H1 (cell line): ENCODE data around the gene LRRC41. TPM values are rescaled to one million over a fixed set of nuclear protein-coding genes. Genes with fewer than 3 reads are reported as not detected.

Experiments used
- CTCF ChIA-PET: fragments of 300-600 bp; sonication (Branson Sonifier 250); formaldehyde crosslinking; loops from one replicate; lab custom pipeline; 2021; ENCODE audit not compliant: partially characterized antibody; lab: Charles Lee
- POLR2A ChIA-PET: fragments of 300-600 bp; sonication (Branson Sonifier 250); formaldehyde crosslinking; loops from one replicate; lab custom pipeline; 2021; ENCODE audit warnings: inconsistent platforms; ENCODE audit not compliant: partially characterized antibody; lab: Charles Lee
- DNase-seq, 2 experiments: peaks; one replicate each; pipeline versions ENCODE4 v3.0.0 to v3.0.0-alpha.2; 2010 to 2022; ENCODE audit warnings: low spot score in 2 of 2, low read depth in 1 of 2, mixed read lengths in 1 of 2
- FAIRE-seq: peaks from 2 replicates; lab custom pipeline; 2011; peaks lifted over from hg19 to GRCh38; lab: Jason Lieb, UNC
- H2AFZ ChIP-seq: 2 replicates; pipeline ENCODE4 v1.8.1; 2012; ENCODE audit warnings: low read length, inconsistent platforms
- H2AK5ac ChIP-seq: 2 replicates; pipeline ENCODE4 v1.6.1; 2013; ENCODE audit warnings: low read depth, low read length
- H2BK120ac ChIP-seq: replicated peaks from 2 replicates; pipeline ENCODE3; 2013; ENCODE audit warnings: low read depth, low read length, inconsistent platforms
- H2BK12ac ChIP-seq: 2 replicates; pipeline ENCODE4 v1.6.1; 2013; ENCODE audit warnings: low read depth, low read length
- H2BK15ac ChIP-seq: 2 replicates; pipeline ENCODE4 v1.6.1; 2013; ENCODE audit warnings: low read length
- H2BK20ac ChIP-seq: 2 replicates; pipeline ENCODE4 v1.6.1; 2013; ENCODE audit warnings: low read length
- H2BK5ac ChIP-seq: 2 replicates; pipeline ENCODE4 v1.6.1; 2013; ENCODE audit warnings: low read depth, low read length
- H3K14ac ChIP-seq: 2 replicates; pipeline ENCODE4 v1.6.1; 2013; ENCODE audit warnings: inconsistent platforms; ENCODE audit not compliant: insufficient read length
- H3K18ac ChIP-seq: 2 replicates; pipeline ENCODE4 v1.6.1; 2013; ENCODE audit warnings: low read length; ENCODE audit errors: extremely low read depth
- H3K23ac ChIP-seq: 2 replicates; pipeline ENCODE4 v1.6.1; 2013; ENCODE audit warnings: inconsistent platforms; ENCODE audit not compliant: insufficient read length
- H3K23me2 ChIP-seq: 2 replicates; pipeline ENCODE4 v1.6.1; 2013; ENCODE audit warnings: low read depth, low read length
- H3K27ac ChIP-seq: 2 replicates; pipeline ENCODE4 v1.6.1; 2011; ENCODE audit warnings: low read depth, low read length, inconsistent platforms
- H3K27me3 ChIP-seq, 4 experiments: replicated peaks in 1 of 4; 1 replicate in 1 of 4; 2 replicates in 3 of 4; pipeline versions ENCODE4 v1.6.1 to v1.8.1; 2011 to 2013; ENCODE audit warnings: low read length in 3 of 4, mild to moderate bottlenecking in 3 of 4, inconsistent platforms in 2 of 4, mixed read lengths in 2 of 4, moderate library complexity in 1 of 4; ENCODE audit not compliant: control insufficient read depth in 3 of 4, insufficient read depth in 3 of 4; ENCODE audit errors: extremely low read depth in 1 of 4
- H3K36me3 ChIP-seq, 4 experiments: 2 replicates each; pipeline versions ENCODE4 v1.6.1 to v1.8.1; 2011 to 2013; ENCODE audit warnings: mild to moderate bottlenecking in 4 of 4, low read length in 3 of 4, moderate library complexity in 2 of 4, control low read depth in 1 of 4, inconsistent platforms in 1 of 4; ENCODE audit not compliant: insufficient read depth in 4 of 4, control insufficient read depth in 2 of 4
- H3K4ac ChIP-seq: replicated peaks from 2 replicates; pipeline ENCODE3; 2013; ENCODE audit warnings: low read length, low read depth, mixed read lengths, inconsistent platforms; ENCODE audit not compliant: insufficient read length
- H3K4me1 ChIP-seq, 4 experiments: replicated peaks in 1 of 4; 1 replicate in 1 of 4; 2 replicates in 3 of 4; pipeline versions ENCODE4 v1.6.1 to v1.8.1; 2011 to 2013; ENCODE audit warnings: low read length in 3 of 4, inconsistent platforms in 2 of 4, mixed read lengths in 1 of 4; ENCODE audit not compliant: insufficient read depth in 4 of 4, control insufficient read depth in 3 of 4
- H3K4me2 ChIP-seq, 2 experiments: 2 replicates each; pipeline versions ENCODE4 v1.6.1 to v1.8.1; 2011 to 2013; ENCODE audit warnings: low read depth in 2 of 2, low read length in 2 of 2, control low read depth in 1 of 2, inconsistent platforms in 1 of 2, mild to moderate bottlenecking in 1 of 2; ENCODE audit not compliant: insufficient read depth in 1 of 2
- H3K4me3 ChIP-seq, 4 experiments: fragments of 200-600, 300-600 bp in 1 of 4; sonication (generic), shearing (Covaris generic), sonication (Bioruptor Twin) in 1 of 4; 2 replicates each; pipeline versions ENCODE4 v1.5.1 to v1.8.1; 2011 to 2016; ENCODE audit warnings: low read length in 4 of 4, low read depth in 3 of 4, control low read depth in 2 of 4, inconsistent platforms in 2 of 4, mild to moderate bottlenecking in 2 of 4, mixed read lengths in 1 of 4, moderate library complexity in 1 of 4; ENCODE audit not compliant: insufficient read depth in 2 of 4; ENCODE audit errors: extremely low read depth in 1 of 4
- H3K56ac ChIP-seq: replicated peaks from 2 replicates; pipeline ENCODE3; 2013; ENCODE audit warnings: low read depth, mild to moderate bottlenecking, mixed read lengths, low read length, inconsistent platforms; ENCODE audit not compliant: insufficient read length
- H3K79me1 ChIP-seq: 2 replicates; pipeline ENCODE4 v1.6.1; 2013; ENCODE audit warnings: low read depth, low read length, control low read depth
- H3K79me2 ChIP-seq, 2 experiments: 2 replicates each; pipeline versions ENCODE4 v1.6.1 to v1.8.1; 2012 to 2013; ENCODE audit warnings: low read length in 2 of 2, mild to moderate bottlenecking in 2 of 2, inconsistent platforms in 1 of 2; ENCODE audit not compliant: insufficient read depth in 2 of 2, control insufficient read depth in 1 of 2
- H3K9ac ChIP-seq, 4 experiments: replicated peaks in 1 of 4; 1 replicate in 1 of 4; 2 replicates in 3 of 4; pipeline versions ENCODE4 v1.6.1 to v1.8.1; 2011 to 2013; ENCODE audit warnings: low read depth in 3 of 4, low read length in 3 of 4, control low read depth in 2 of 4, mild to moderate bottlenecking in 2 of 4, moderate library complexity in 2 of 4, inconsistent platforms in 1 of 4; ENCODE audit errors: extremely low read depth in 1 of 4
- H3K9me3 ChIP-seq, 2 experiments: 2 replicates each; pipeline versions ENCODE4 v1.6.1 to v1.8.1; 2012 to 2013; ENCODE audit warnings: mild to moderate bottlenecking in 2 of 2, moderate library complexity in 2 of 2, control low read depth in 1 of 2, inconsistent platforms in 1 of 2, low read depth in 1 of 2, low read length in 1 of 2, mixed read lengths in 1 of 2; ENCODE audit not compliant: insufficient read depth in 2 of 2
- H4K20me1 ChIP-seq, 2 experiments: replicated peaks in 1 of 2; 2 replicates each; pipeline versions ENCODE3 to v1.8.1; 2011 to 2013; ENCODE audit warnings: inconsistent platforms in 2 of 2, low read length in 2 of 2, mild to moderate bottlenecking in 1 of 2; ENCODE audit not compliant: insufficient read depth in 2 of 2, control insufficient read depth in 1 of 2
- H4K5ac ChIP-seq: 2 replicates; pipeline ENCODE4 v1.6.1; 2013; ENCODE audit warnings: low read length, low read depth, mixed read lengths, inconsistent platforms; ENCODE audit not compliant: insufficient read length
- H4K8ac ChIP-seq: 2 replicates; pipeline ENCODE4 v1.8.0; 2013; ENCODE audit warnings: mild to moderate bottlenecking, moderate library complexity, low read length, inconsistent platforms; ENCODE audit not compliant: insufficient read depth; ENCODE audit errors: extremely low read depth
- H4K91ac ChIP-seq: replicated peaks from 2 replicates; pipeline ENCODE3; 2013; ENCODE audit warnings: low read length, mixed read lengths, inconsistent platforms; ENCODE audit not compliant: insufficient read length
- CHD2 ChIP-seq: IDR thresholded peaks from 2 replicates; pipeline ENCODE4 v1.6.1; 2012; ENCODE audit warnings: low read length, improper control_type of control experiment
- EZH2 ChIP-seq: fragments of 200-600 bp; sonication (generic); IDR thresholded peaks from 2 replicates; pipeline ENCODE4 v1.7.1; 2012; ENCODE audit warnings: low read depth, mild to moderate bottlenecking, moderate library complexity, low read length, inconsistent platforms; ENCODE audit not compliant: severe bottlenecking
- GABPA ChIP-seq: IDR thresholded peaks from 2 replicates; pipeline ENCODE4 v1.6.1; 2011; ENCODE audit warnings: mild to moderate bottlenecking, low read length, moderate library complexity, borderline replicate concordance; ENCODE audit not compliant: insufficient read depth
- KDM5A ChIP-seq: fragments of 200-600 bp; IDR thresholded peaks from 2 replicates; pipeline ENCODE4 v1.7.1; 2012; ENCODE audit warnings: mild to moderate bottlenecking, low read length, inconsistent platforms, mixed read lengths
- POLR2AphosphoS5 ChIP-seq: IDR thresholded peaks from 2 replicates; pipeline ENCODE4 v1.6.1; 2011; ENCODE audit warnings: low read depth, low read length
- RBBP5 ChIP-seq: IDR thresholded peaks from 2 replicates; pipeline ENCODE4 v1.7.1; 2012; ENCODE audit warnings: low read depth, mild to moderate bottlenecking, inconsistent platforms, low read length, moderate library complexity, borderline replicate concordance
- RFX5 ChIP-seq: IDR thresholded peaks from 2 replicates; pipeline ENCODE4 v1.6.1; 2011; ENCODE audit warnings: low read depth, low read length, improper control_type of control experiment, borderline replicate concordance
- RXRA ChIP-seq: IDR thresholded peaks from 2 replicates; pipeline ENCODE4 v1.6.1; 2011; ENCODE audit warnings: low read depth, mild to moderate bottlenecking, low read length, moderate library complexity; ENCODE audit not compliant: insufficient read depth
- SP2 ChIP-seq: IDR thresholded peaks from 2 replicates; pipeline ENCODE4 v1.6.1; 2012; ENCODE audit warnings: mild to moderate bottlenecking, low read length, inconsistent platforms
- SUZ12 ChIP-seq: fragments of 200-600 bp; sonication (generic); IDR thresholded peaks from 2 replicates; pipeline ENCODE4 v1.6.1; 2012; ENCODE audit warnings: mild to moderate bottlenecking, inconsistent platforms, low read length, moderate library complexity, mixed read lengths
- TAF1 ChIP-seq: IDR thresholded peaks from 2 replicates; pipeline ENCODE4 v1.6.1; 2011; ENCODE audit warnings: mild to moderate bottlenecking, low read depth, low read length
- TBP ChIP-seq: IDR thresholded peaks from 2 replicates; pipeline ENCODE4 v1.6.1; 2011; ENCODE audit warnings: low read depth, low read length, improper control_type of control experiment
- WGBS, 2 experiments: shearing (Covaris generic) in 1 of 2; methylation state at CpG; one replicate each; pipeline versions ENCODE4 v1.1.6 to v1.1.7; 2013 to 2015; ENCODE audit warnings: low lambda C conversion rate in 2 of 2, mixed read lengths in 2 of 2, inconsistent platforms in 1 of 2, low coverage in 1 of 2, missing lambda C conversion rate in 1 of 2; ENCODE audit not compliant: insufficient replicate concordance in 2 of 2, insufficient coverage in 1 of 2, insufficient read length in 1 of 2; ENCODE audit errors: extremely low coverage in 1 of 2, missing lambda C conversion rate in 1 of 2; 5-methylcytosine and 5-hydroxymethylcytosine counted together
- polyA plus RNA-seq, 7 experiments: library from polyadenylated mRNA; depleted of rRNA in 3 of 7; stranded (reverse) in 5 of 7; unstranded in 2 of 7; fragments of >200 nt in 5 of 7; fragments of 200-250 nt in 2 of 7; gene quantifications; 1 replicate in 5 of 7; 2 replicates in 1 of 7; 4 replicates in 1 of 7; pipeline versions ENCODE4 v1.2.1 to v1.2.3, GENCODE V29; 2011 to 2013; ENCODE audit warnings: missing spikeins in 2 of 7, mixed read lengths in 2 of 7
- total RNA-seq: library from RNA; stranded (reverse); fragmentation: NEBNext Ultra II Directional; extraction: Animal tissue kit (Norgen Biotek cat#: 25700); gene quantifications from 2 replicates; pipeline ENCODE4 v1.2.1, GENCODE V29; 2021

Gene LRRC41
- total and polyA plus RNA-seq, 2 of the 8 experiments (the other 6 are each of a cell fraction or from before 2014, with no cell fraction given): 36.8 to 51.2 TPM

DNA sequence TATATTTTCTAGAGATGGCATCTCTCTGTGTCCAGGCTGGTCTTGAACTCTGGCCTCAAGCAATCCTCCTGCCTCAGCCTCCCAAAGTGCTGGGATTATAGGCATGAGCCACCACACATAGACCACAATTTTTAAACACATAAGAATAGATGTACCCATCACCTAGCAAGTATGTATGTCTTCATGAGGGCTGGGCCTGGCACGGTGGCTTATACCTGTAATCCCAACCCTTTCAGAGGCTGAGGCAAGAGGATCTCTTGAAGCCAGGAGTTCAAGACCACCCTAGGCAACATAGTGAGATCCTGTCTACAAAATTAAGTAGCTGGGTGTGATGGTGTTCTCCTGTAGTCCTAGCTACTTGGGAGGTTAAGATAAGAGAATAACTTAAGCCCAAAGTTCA lies 13.9 kb upstream of the LRRC41 start:
- Histone ChIP-seq H3K18ac (no peak overlapping the region), H3K9me3 (no peaks in the 10 kb centered on the region), H4K20me1 (peaks cover 0 to 3% of the 10 kb centered on the region in 2 experiments), H2AFZ (no peak overlapping the region), H3K36me3 (peaks cover 12 to 46% (median 27%) of the 10 kb centered on the region in 4 experiments), H2BK20ac (no peak overlapping the region), H3K4me2 (no peak overlapping the region), H2AK5ac (no peak overlapping the region), H3K27me3 (no peaks in the 10 kb centered on the region), H3K4me3 (no peak overlapping the region), H3K23me2 (no peaks in the 10 kb centered on the region), H3K56ac (no peak overlapping the region), H2BK5ac (no peak overlapping the region), H3K79me1 (no peaks in the 10 kb centered on the region), H3K9ac (no peak overlapping the region), H4K8ac (no peak overlapping the region), H3K79me2 (no peaks in the 10 kb centered on the region), H2BK15ac (no peak overlapping the region), H3K23ac (no peak overlapping the region), H2BK120ac (no peak overlapping the region), H4K91ac (no peak overlapping the region), H3K14ac (no peak overlapping the region), H3K27ac (no peak overlapping the region), H3K4me1 (peaks cover 0 to 2% (median 0%) of the 10 kb centered on the region in 4 experiments; a peak in 1 of 7 replicates), H4K5ac (no peak overlapping the region), H2BK12ac (no peak overlapping the region), H3K4ac (no peak overlapping the region)
- DNase-seq (no peak), FAIRE-seq (no peak)
- WGBS, 2 experiments: 72% methylated on average over 1 of the region's 1 CpG; no CpG with 5 or more reads in 1 of the 2 experiments
- POLR2A ChIA-PET: interaction anchor here (0.9 to 4.4 kb wide), 14 partner anchors 9 to 70 kb away, joined by 3 to 39 read pairs (median 8); partner anchors contain the start of genes LRRC41, NSUN4 and UQCRH
- CTCF ChIA-PET: interaction anchor here (0.6 to 3.2 kb wide), 8 partner anchors 11 to 32 kb away, joined by 3 to 16 read pairs (median 4); partner anchors contain the start of genes LRRC41, NSUN4 and UQCRH
- TF ChIP-seq CHD2 (no peak), TBP (no peak), SP2 (no peak), RFX5 (no peak), SUZ12 (no peak), RBBP5 (no peak), RXRA (no peak), POLR2AphosphoS5 (no peak), GABPA (no peak), KDM5A (no peak), EZH2 (no peak), TAF1 (no peak)
